CD4-positive, alpha-beta T cell treated with Interferon alpha-2 for 1 hour (primary cell): Measurements from ENCODE around the gene PPM1F.
"Not testable (repeated sequence)": the region's sequence is repeated elsewhere in the genome, so short reads cannot be mapped to it uniquely, and the experiment has no call there.

ENCODE experiments used
- DNase-seq, 2 donors: peaks; one replicate each; pipeline ENCODE4 v3.0.0-alpha.2; 2020 to 2022

The PPM1F gene

DNA sequence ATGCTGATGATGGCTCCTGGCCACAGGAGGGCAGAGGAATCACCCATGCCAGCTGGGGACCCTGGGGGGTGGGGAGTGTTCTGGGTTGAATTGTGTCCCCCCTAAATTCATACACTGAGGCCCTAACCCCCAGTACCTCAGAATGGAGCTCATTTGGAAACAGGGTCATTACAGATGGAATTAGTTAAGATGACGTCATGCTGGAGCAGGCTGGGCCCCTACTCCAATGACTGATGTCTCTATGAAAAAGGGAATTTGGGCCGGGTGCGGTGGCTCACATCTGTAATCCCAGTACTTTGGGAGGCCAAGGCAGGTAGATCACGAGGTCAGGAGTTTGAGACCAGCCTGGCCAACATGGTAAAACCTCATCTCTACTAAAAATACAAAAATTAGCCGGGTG, 12.7 kb downstream of the PPM1F start:
- DNase-seq: not testable (repeated sequence)

DNA sequence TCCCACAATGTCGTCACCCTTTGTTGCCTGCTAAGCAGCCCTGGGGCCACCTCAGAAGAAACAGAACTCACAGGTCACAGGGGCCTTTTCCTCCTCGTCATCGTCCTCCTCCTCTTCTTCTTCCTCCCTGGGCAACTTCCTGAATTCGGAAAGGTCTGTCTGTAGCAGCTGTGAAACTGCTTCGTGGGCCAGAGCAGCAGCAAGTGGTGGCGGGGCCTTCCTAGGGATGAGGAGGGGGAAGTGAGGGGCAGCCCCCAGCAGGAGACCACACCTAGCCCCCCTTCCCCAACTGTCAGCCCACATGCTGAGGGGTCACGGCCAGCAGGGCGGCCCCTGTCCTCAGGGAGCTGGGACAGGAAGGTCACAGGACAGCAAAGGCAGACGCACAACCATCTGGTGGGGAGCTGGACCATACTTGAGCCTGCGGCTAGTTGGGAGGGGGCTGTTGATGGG, 13.2 kb downstream of the PPM1F start:
- DNase-seq: peak in 1 of 2 donors; percentile 54

DNA sequence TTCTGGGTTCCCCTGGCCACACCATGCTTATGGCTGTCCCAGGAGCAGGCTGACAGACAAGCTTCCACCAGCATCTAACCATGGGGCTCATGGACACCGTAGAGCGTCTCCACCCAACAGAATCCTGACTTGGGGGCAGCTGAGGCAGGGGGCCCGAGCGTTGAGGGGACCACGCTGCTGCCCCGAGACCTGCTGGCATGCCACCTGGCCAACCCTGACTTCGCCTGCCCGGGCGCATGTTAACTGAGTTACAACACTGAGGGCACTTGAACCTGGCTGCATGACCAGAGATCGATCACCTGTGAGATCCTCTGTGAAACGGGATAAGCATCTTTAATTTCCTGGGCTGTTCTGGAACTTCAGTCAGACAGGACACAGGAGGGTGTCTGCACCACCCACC, 13.7 kb downstream of the PPM1F start:
- DNase-seq: no peak

DNA sequence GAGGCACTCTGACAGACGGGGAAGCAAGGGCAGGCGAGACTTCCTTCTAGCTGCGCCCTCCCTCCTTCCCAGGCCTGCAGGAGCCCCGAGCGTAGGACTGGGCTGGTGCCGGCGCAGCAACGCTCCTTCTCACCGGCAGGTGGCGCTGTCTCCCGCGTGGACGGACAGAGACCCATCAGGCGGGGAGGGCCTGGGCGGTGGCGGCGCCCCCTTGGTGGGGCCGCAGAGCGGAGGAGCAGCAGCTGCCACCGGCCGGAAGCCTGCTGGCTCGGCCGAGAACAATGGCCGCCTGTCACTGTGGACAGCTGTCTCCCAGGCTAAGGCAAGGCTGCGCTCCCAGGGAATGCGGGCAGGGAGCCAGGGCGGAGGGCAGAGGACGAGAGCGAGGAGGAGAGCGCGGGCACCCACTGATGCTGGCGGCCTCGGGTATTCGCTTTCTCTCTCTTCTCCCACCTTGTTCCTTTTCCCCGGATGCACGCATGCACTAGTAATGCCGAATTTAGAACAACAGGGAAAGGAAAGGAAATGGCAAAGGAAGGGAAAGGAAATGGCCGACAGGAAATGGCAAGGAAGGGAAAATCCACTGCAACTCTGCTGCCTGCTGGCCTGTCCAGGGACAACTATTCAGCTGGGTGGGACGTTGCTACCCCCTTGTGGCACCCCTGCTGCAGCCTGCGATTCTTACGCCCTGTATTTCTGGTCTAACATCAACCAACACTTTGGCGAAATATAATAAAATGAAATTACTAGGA, 14.4 kb downstream of the PPM1F start:
- peak; percentile 90 to 92 for DNase-seq

DNA sequence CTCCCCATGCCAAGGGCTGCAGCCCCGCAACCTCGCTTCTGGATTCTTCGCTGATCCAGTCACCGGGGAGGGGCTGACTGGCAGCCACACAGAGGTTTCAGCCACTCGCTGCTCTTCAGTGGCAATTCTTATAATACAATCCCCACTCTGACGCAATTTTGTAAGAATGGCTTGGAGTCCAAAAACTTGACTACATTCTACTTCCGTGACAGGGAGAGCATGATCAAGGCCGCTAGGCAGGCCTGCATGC, 14.9 kb downstream of the PPM1F start:
- no peak for DNase-seq

DNA sequence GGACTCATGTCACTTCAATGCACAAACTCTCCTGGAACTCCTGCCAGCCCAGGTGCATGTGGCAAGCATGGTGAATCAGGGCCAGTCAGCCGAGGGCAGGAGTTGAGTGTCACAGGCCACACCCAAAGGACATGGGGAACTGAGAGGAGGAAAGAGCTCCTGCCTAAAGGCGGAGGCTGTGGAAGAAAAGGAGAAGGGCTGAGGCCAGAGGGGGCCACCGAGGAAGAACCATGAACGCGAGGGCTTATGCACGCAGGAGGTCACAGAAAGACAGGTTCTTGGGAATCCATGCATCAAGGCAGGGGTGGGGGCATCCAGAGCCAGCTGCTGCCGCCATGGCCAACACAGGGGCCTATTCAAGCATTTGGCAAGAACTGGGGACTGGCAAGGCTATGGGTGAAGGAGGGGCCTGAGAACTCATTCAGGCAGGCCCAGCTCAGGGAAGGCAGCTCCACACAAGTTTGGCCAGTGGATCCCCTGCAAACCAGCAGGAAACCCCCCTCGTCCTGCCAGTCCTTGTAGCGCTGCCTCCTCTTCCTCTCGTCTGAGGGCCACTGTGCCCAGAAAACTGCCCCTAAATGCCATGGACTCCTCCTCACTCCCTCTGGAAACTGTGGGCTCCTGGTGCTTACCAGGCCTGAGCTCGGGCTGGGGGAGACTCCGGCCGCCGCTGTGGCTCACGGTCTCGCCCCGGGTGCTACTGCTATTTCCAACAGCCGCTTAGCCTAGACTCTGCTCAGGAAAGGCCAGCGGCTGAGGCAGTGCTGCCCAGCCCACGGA, 15.4 kb downstream of the PPM1F start:
- DNase-seq: peak in 1 of 2 donors; percentile 58

DNA sequence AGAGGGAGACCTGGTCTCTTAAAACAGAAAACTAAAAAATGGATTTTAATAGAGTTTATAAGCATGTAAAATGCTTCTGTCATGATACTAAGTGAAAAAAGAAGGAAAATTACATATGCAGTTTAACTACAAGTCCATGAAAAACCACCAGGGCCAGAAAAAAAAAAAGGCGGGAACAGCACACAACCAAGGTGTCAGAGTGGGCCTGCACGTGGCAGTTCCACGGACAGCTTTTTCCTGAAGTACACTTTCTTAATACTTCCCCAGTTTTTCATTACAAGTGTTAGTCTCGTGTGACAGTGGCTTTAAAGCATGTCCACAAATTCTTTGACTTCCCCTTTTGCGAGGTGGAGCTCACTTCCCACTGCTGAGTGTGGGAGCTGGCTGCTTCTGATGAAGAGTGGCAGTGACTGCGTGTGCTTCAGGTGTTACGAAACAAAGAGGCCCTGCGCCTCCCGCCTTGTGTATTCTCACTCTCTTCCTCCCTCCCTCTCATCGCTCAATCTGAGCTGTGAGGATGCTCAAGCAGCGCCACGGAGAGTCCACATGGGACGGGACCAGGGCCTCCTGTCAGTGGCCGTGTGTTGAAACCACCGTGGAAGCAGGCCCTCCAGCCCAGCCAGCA, 16.4 kb downstream of the PPM1F start:
- DNase-seq: peak; percentile 28 to 74

DNA sequence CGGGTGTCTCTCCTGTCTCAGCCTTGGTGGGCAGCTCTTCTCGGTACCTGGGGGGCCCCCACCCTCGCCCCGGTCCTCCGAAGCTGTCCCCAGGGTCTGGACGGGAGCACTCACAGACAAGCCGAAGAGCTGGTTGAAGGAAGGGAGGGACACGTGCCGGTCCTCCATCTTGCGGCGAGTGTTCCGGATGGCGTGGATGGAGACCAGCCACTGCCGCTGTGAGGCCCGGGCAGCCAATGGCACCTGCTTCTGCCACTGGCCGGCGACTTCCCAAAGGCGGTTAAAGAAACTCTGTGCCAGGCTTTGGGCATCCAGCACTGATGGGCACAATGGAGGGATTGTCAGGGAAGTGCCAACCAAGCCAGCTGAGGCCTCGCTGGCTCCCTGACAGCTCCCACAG, 18.7 kb downstream of the PPM1F start:
- no peak for DNase-seq

DNA sequence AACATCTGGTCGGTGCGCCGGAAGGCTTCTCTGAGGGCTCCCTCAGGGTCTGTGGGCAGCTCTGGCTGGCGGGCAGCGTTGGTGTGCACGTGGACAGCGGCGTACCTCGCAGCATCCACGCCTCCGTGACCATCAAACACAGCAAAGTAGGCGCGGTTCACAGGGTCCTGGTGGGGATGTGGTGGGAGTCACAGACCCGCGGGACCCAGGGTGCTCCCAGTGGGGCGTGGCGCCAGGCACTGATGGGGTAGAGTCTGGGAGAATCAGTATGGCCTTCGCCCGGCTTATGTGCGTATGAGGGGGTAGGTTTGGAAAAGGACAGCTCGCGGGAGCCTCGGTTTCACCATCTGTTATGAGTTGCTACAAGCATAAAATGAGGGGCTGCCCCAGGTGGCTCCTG, 19.2 kb downstream of the PPM1F start:
- DNase-seq: no peak

DNA sequence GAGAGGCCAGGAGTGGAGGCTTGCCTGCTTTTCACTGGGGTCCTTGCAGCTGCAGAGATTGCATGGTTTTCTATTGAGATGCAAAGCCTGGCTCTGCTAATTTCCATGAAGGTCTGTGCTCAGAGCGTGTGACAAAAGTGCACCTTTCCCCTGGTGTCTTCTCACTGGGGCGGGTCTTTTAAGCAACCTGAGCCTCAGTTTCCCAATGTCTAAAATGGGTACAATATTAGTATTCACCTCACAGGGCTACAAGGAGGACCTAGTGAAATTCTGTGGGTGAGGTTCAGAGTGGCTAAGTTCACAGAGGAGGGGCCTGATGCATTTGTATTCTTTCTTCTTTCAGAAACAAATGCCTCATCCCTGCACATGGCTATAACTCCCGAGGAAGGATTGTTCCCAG, 20.3 kb downstream of the PPM1F start:
- no peak for DNase-seq

DNA sequence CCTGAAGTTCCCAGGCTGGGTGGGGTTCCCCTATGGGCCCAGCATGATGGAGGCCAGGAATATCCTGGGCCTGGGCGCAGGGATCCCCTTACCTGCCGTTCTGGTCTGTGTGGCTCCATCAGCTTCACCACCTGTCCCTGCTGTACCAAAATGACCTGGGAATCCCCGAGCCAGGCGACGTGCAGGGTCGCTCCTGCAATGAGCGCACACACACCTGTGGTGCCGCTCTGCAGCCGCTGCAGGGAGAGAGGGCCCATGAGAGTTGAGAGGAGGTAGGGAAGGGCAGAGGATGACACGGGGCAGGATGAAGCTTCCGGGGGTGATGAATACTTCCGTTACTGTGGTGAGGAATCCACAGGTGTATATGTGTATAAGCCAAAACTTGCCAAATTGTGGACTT, 21.6 kb downstream of the PPM1F start:
- DNase-seq: no peak

DNA sequence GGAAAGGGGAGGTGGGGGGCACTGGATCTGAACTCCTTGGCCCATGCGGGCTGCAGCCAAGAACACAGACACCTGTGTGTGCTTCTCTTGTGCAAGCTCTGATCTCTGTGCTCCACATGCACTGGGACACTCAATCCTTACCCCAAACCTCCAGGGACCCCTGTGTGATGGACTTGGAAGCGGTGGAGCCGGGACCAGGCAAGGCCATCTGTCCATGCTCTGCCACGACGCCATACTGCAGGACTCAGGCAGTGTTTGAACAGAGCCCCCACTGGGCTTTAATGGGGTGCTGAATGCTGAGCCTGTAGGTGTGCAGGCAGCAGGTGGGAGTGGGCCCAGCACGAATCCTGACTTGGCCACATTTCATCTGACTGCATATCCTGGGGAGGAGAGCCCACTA, 23.4 kb downstream of the PPM1F start:
- DNase-seq: no peak

DNA sequence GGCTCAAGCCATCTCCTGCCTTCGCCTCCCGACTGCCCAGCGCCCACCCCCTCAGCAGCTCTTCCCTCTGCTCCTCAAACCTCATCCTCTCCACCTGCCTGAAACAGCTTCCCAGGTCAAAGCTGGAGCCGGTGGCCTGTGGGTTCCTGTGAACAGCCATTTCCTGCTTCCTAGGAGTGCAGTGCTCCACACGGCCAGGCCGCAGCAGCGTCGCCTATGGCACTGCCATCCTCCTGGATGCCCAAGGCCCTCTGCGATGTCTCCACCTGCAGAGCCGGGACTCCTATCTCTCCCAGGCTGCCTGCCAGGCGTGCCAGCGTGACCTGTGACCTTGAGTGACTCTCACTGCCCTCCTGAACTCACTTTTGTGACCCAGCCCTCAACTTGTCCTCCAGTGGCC, 24.6 kb downstream of the PPM1F start:
- DNase-seq: no peak

DNA sequence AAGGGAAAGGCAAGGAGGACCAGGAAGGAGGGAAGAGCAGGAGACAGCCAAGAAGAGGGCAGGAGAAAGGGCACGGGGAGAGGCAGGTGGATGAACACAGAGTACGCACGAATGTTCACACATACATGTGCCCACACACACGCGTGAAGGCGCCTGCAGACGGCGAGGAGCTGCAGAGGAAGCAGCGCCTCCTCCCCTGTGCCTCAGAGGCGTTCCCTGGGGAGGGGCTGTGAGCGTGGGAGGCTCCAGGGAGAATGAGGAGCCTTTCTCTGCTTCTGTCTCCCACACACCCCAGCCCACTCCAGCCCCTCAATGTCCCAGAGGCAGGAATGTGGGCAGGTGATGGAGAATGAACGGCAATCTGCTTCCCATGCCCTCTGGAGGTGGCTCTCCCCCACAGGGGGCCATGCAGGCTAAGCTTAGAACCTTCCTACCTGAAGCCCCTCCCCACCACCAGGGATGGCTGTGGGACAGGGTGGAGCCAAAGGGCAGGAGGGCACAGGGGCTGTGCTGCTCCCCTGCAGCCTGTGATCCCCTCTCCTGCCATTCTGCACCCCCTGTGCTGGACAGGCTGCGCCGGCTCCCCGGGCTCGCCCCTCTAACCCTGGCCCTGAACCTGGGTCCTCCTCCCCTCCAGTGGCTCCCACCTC, 25.3 kb downstream of the PPM1F start:
- no peak for DNase-seq

DNA sequence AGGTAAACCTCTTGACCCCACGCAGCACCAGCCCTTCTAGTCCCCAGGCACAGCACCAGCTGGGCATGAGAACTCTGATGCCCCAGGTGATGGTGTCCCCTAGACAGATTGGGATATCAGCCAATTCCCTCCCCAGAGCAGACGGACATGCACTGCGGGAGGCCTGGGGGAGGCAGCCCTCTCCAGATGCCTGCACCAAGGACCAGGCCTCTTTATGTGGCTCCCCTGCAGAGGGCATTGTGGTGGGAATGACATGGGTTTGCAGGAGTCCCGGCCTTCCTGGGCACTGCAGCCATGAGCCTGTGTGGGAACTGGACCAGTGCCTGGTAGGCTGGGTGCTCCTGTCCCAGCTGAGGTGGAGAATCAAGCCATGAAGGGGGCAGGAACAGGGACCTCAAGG, 25.9 kb downstream of the PPM1F start:
- DNase-seq: no peak

DNA sequence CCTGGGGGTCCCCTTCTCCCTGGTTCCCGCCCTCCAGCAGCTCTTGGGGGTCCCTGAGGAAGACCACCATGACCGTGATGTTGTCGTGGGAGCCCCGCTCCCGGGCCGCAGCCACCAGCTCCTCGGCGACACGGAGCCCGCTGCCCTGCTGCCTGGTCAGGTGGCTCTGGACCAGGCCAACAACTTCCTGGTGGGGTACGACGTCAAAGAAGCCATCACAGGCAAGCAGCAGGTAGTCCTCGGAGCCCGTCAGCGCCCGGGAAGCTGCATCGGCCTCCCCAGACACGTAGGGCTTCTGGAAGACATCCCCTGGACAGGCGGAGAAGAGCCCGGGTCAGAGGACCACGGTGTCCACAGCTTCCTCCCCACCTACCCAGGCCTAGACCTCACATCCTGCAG, 29.5 kb downstream of the PPM1F start:
- no peak for DNase-seq

DNA sequence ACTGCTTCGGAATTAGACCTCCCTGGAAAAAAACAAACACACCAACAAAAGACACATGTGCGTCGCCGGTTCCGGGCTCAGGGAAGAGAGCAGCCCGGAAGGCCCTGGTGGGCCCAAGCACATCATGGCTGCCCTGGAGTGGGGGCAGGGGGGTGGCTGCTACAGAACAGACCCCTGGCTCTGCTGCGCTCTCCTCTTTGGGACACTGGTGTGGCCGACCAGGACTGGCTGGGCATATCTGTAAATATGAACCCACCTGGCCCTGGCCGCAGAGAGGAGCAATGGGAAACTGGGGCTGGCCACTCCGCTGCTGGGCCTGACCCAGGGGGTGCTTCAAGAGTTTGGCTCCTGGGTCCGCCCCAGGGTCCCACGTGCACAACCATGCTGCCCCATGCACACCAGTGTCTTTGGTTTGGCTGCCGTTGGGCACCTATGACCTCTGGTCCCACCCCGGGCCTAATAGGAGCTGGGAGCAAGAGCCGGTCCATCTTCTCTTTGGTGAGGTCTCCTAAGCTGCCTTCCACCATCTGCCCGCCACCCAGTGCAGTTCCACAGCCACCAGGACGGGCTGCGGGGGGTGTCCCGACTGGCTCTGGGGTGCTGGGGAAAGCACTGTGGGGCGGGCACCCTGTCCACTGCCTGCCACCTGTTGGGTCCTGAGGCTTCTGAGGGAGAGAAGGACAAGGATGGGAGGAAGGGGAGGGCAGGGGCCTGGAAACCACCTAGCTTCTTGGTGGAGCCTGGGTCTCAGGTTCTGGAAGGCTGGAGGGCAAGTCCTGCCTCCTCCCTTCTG, 30.1 kb downstream of the PPM1F start:
- DNase-seq: no peak

DNA sequence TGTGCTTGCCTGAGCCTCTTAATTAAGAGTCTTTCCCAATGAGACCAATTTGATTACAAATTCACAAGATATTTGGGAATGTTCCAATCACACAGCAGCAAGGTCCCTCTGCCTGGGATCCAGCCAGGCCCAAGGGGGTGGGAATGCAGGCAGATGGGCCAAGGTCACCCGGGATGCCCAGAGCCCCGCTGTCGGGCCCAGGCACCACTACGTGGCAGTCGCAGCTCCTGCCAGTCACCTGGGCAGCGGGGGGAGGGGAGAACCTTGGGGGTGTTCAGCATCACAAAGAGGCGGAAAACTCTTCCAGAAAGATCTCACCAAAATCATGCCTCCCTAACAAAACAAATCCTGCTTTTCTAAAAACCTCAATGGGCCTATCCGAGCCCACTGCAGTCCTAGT, 30.9 kb downstream of the PPM1F start:
- no peak for DNase-seq

DNA sequence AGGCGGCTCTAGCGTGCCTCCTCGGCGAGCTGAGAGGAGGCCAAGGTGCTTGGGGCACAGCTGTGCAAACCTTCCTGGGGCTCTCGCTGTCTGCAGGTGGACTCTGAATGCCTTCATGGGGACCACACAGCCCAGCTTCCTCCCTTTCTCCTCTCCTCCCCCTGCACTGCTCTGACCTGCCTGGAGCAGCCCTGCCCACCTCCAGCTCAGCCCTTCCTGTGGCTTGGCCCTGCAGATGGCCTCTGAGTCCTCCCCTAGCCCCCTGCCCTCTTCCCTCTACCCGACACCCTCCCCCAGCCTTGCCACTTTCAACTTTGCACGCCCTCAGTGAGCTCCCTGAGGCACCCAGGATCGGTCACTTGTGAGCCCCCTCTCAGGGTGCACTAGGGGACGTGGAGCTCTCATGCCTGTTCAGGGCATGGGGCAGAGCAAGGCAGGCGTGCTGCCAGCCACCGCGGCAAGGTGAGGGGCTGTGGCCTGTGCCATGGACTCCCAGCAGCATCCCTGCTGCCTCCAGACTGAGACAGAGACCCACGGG, 31.4 kb downstream of the PPM1F start:
- no peak for DNase-seq

DNA sequence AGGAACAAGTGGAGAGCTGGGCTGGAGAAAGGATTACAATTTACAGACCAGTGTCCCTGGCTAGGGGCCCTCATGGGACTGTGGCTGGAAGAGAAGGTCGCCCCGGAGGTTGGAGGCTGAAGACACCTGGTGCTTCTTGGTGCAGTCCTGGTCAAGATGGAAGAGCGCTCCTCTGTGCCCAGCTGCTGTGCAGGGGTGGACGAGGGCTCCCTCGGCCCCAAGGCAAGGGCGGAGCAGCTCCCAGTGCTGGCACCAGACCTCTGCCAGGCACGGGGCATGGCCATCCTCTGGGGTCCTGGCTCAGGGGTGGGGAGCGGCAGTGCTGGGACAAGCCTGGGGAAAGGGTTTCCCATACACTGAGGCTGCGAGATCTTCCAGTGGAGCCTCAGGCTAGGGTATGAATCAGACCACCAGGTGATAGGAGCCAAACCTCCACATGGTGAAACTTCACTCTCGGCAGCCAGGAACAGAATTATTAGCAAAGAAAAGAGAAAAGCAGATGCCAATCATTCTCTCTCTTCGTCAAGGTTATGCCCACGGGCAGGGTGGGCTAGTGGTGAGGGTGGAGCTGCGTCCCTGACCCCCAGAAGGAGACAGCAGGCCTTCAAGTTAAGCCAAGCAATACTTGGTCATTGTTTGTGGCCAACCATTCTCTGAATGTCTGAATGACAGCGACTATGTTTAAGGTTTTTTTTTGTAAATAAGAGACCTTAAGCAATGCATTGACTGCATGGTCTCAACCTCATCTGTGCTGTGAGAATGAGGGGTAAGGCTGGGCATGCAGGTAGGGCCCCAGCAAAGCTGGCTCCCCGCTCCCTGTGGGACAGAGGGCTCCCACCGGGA, 32.1 kb downstream of the PPM1F start:
- DNase-seq: no peak

DNA sequence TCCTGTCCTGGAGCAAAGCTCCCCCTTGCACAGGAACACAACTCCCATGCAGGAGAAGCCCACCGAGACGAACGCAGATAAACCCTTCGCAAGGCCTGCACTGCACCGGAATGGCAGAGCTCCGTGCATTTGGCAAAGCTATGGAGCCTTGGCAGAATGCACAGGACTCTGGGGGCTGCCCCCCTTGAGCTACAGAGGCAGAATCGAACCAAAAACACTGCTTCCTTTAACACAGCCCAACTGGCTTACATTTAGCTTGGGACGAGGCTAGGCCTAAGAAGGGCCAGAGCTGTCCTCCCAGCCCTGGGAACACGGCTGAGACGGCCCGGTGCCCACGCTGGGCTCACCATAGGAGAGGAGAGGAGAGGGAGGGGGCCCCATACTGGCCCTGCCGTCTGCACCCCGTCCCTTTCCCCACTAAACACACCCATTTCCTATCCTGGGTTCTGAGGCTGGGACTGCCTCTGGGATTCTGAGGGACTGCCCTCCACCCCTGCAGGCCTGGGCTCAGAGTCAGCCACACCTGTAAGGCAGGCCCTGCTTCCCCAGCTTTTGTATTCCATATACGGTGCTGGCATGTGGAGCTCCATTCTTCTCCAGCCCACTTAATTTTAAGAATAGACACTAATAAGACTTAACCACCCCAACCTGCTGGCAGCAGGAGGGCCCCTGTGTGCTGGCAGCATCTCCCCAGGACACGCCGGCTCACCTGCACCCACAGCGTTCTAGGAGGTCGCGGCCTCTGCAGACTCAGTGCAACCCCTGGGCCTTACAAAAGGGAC, 32.9 kb downstream of the PPM1F start:
- DNase-seq: no peak
